H1 (cell line): ENCODE data around the gene EXOC3L1. TPM values are rescaled to one million over a fixed set of nuclear protein-coding genes. Genes with fewer than 3 reads are reported as not detected.

ENCODE experiments used
- ATF3 ChIP-seq: IDR thresholded peaks from 2 replicates; pipeline ENCODE4 v1.6.1; 2011; ENCODE audit warnings: low read depth, mild to moderate bottlenecking, low read length; ENCODE audit not compliant: insufficient read depth
- CBX8 ChIP-seq: fragments of 300-800, 300-1000 bp; sonication (generic); IDR thresholded peaks from 2 replicates; pipeline ENCODE4 v1.7.1; 2016; ENCODE audit warnings: low read depth, low read length, borderline replicate concordance
- FOSL1 ChIP-seq: IDR thresholded peaks from 2 replicates; pipeline ENCODE4 v1.6.1; 2011; ENCODE audit warnings: mild to moderate bottlenecking, low read depth, low read length, moderate library complexity; ENCODE audit not compliant: insufficient read depth
- GABPA ChIP-seq: IDR thresholded peaks from 2 replicates; pipeline ENCODE4 v1.6.1; 2011; ENCODE audit warnings: mild to moderate bottlenecking, low read length, moderate library complexity, borderline replicate concordance; ENCODE audit not compliant: insufficient read depth
- RXRA ChIP-seq: IDR thresholded peaks from 2 replicates; pipeline ENCODE4 v1.6.1; 2011; ENCODE audit warnings: low read depth, mild to moderate bottlenecking, low read length, moderate library complexity; ENCODE audit not compliant: insufficient read depth
- SAP30 ChIP-seq: fragments of 300-600 bp; sonication (generic); IDR thresholded peaks from 2 replicates; pipeline ENCODE4 v1.7.1; 2012; ENCODE audit warnings: low read length, moderate library complexity, mild to moderate bottlenecking, inconsistent platforms; ENCODE audit not compliant: insufficient read depth, insufficient replicate concordance
- SIX5 ChIP-seq: IDR thresholded peaks from 2 replicates; pipeline ENCODE4 v1.6.1; 2011; ENCODE audit warnings: mild to moderate bottlenecking, low read depth, low read length
- SP4 ChIP-seq: IDR thresholded peaks from 2 replicates; pipeline ENCODE4 v1.6.1; 2012; ENCODE audit warnings: low read length, inconsistent platforms
- polyA plus RNA-seq, 7 experiments: library from polyadenylated mRNA; depleted of rRNA in 3 of 7; stranded (reverse) in 5 of 7; unstranded in 2 of 7; fragments of >200 nt in 5 of 7; fragments of 200-250 nt in 2 of 7; gene quantifications; 1 replicate in 5 of 7; 2 replicates in 1 of 7; 4 replicates in 1 of 7; pipeline versions ENCODE4 v1.2.1 to v1.2.3, GENCODE V29; 2011 to 2013; ENCODE audit warnings: missing spikeins in 2 of 7, mixed read lengths in 2 of 7
- total RNA-seq: library from RNA; stranded (reverse); fragmentation: NEBNext Ultra II Directional; extraction: Animal tissue kit (Norgen Biotek cat#: 25700); gene quantifications from 2 replicates; pipeline ENCODE4 v1.2.1, GENCODE V29; 2021

Gene EXOC3L1
- total and polyA plus RNA-seq, 2 of the 8 experiments (the other 6 are each of a cell fraction or from before 2014, with no cell fraction given) = 1.3 TPM

GRCh38 chr16:67206838-67207248 lies 16.9 kb upstream of the EXOC3L1 start (continued):
- TF ChIP-seq ATF3 (no peak), SAP30 (no peak), SP4 (no peak), RXRA (no peak), CBX8 (no peak), SIX5 (no peak), FOSL1 (no peak), GABPA (no peak)
